H1 (cell line): Measurements from ENCODE around the gene CLDN4. TPM values are rescaled to one million over a fixed set of nuclear protein-coding genes. Genes with fewer than 3 reads are reported as not detected.
"Not testable (repeated sequence)": the region's sequence is repeated elsewhere in the genome, so short reads cannot be mapped to it uniquely, and the experiment has no call there.

ENCODE experiments used
- CTCF ChIA-PET: fragments of 300-600 bp; sonication (Branson Sonifier 250); formaldehyde crosslinking; loops from one replicate; lab custom pipeline; 2021; ENCODE audit not compliant: partially characterized antibody; lab: Charles Lee
- POLR2A ChIA-PET: fragments of 300-600 bp; sonication (Branson Sonifier 250); formaldehyde crosslinking; loops from one replicate; lab custom pipeline; 2021; ENCODE audit warnings: inconsistent platforms; ENCODE audit not compliant: partially characterized antibody; lab: Charles Lee
- DNase-seq, 2 experiments: peaks; one replicate each; pipeline versions ENCODE4 v3.0.0 to v3.0.0-alpha.2; 2010 to 2022; ENCODE audit warnings: low spot score in 2 of 2, low read depth in 1 of 2, mixed read lengths in 1 of 2
- FAIRE-seq: peaks from 2 replicates; lab custom pipeline; 2011; peaks lifted over from hg19 to GRCh38; lab: Jason Lieb, UNC
- H2AFZ ChIP-seq: 2 replicates; pipeline ENCODE4 v1.8.1; 2012; ENCODE audit warnings: low read length, inconsistent platforms
- H2AK5ac ChIP-seq: 2 replicates; pipeline ENCODE4 v1.6.1; 2013; ENCODE audit warnings: low read depth, low read length
- H2BK120ac ChIP-seq: replicated peaks from 2 replicates; pipeline ENCODE3; 2013; ENCODE audit warnings: low read depth, low read length, inconsistent platforms
- H2BK12ac ChIP-seq: 2 replicates; pipeline ENCODE4 v1.6.1; 2013; ENCODE audit warnings: low read depth, low read length
- H2BK15ac ChIP-seq: 2 replicates; pipeline ENCODE4 v1.6.1; 2013; ENCODE audit warnings: low read length
- H2BK20ac ChIP-seq: 2 replicates; pipeline ENCODE4 v1.6.1; 2013; ENCODE audit warnings: low read length
- H2BK5ac ChIP-seq: 2 replicates; pipeline ENCODE4 v1.6.1; 2013; ENCODE audit warnings: low read depth, low read length
- H3K14ac ChIP-seq: 2 replicates; pipeline ENCODE4 v1.6.1; 2013; ENCODE audit warnings: inconsistent platforms; ENCODE audit not compliant: insufficient read length
- H3K18ac ChIP-seq: 2 replicates; pipeline ENCODE4 v1.6.1; 2013; ENCODE audit warnings: low read length; ENCODE audit errors: extremely low read depth
- H3K23ac ChIP-seq: 2 replicates; pipeline ENCODE4 v1.6.1; 2013; ENCODE audit warnings: inconsistent platforms; ENCODE audit not compliant: insufficient read length
- H3K23me2 ChIP-seq: 2 replicates; pipeline ENCODE4 v1.6.1; 2013; ENCODE audit warnings: low read depth, low read length
- H3K27ac ChIP-seq: 2 replicates; pipeline ENCODE4 v1.6.1; 2011; ENCODE audit warnings: low read depth, low read length, inconsistent platforms
- H3K27me3 ChIP-seq, 4 experiments: replicated peaks in 1 of 4; 1 replicate in 1 of 4; 2 replicates in 3 of 4; pipeline versions ENCODE4 v1.6.1 to v1.8.1; 2011 to 2013; ENCODE audit warnings: low read length in 3 of 4, mild to moderate bottlenecking in 3 of 4, inconsistent platforms in 2 of 4, mixed read lengths in 2 of 4, moderate library complexity in 1 of 4; ENCODE audit not compliant: control insufficient read depth in 3 of 4, insufficient read depth in 3 of 4; ENCODE audit errors: extremely low read depth in 1 of 4
- H3K36me3 ChIP-seq, 4 experiments: 2 replicates each; pipeline versions ENCODE4 v1.6.1 to v1.8.1; 2011 to 2013; ENCODE audit warnings: mild to moderate bottlenecking in 4 of 4, low read length in 3 of 4, moderate library complexity in 2 of 4, control low read depth in 1 of 4, inconsistent platforms in 1 of 4; ENCODE audit not compliant: insufficient read depth in 4 of 4, control insufficient read depth in 2 of 4
- H3K4ac ChIP-seq: replicated peaks from 2 replicates; pipeline ENCODE3; 2013; ENCODE audit warnings: low read length, low read depth, mixed read lengths, inconsistent platforms; ENCODE audit not compliant: insufficient read length
- H3K4me1 ChIP-seq, 4 experiments: replicated peaks in 1 of 4; 1 replicate in 1 of 4; 2 replicates in 3 of 4; pipeline versions ENCODE4 v1.6.1 to v1.8.1; 2011 to 2013; ENCODE audit warnings: low read length in 3 of 4, inconsistent platforms in 2 of 4, mixed read lengths in 1 of 4; ENCODE audit not compliant: insufficient read depth in 4 of 4, control insufficient read depth in 3 of 4
- H3K4me2 ChIP-seq, 2 experiments: 2 replicates each; pipeline versions ENCODE4 v1.6.1 to v1.8.1; 2011 to 2013; ENCODE audit warnings: low read depth in 2 of 2, low read length in 2 of 2, control low read depth in 1 of 2, inconsistent platforms in 1 of 2, mild to moderate bottlenecking in 1 of 2; ENCODE audit not compliant: insufficient read depth in 1 of 2
- H3K4me3 ChIP-seq, 4 experiments: fragments of 200-600, 300-600 bp in 1 of 4; sonication (generic), shearing (Covaris generic), sonication (Bioruptor Twin) in 1 of 4; 2 replicates each; pipeline versions ENCODE4 v1.5.1 to v1.8.1; 2011 to 2016; ENCODE audit warnings: low read length in 4 of 4, low read depth in 3 of 4, control low read depth in 2 of 4, inconsistent platforms in 2 of 4, mild to moderate bottlenecking in 2 of 4, mixed read lengths in 1 of 4, moderate library complexity in 1 of 4; ENCODE audit not compliant: insufficient read depth in 2 of 4; ENCODE audit errors: extremely low read depth in 1 of 4
- H3K56ac ChIP-seq: replicated peaks from 2 replicates; pipeline ENCODE3; 2013; ENCODE audit warnings: low read depth, mild to moderate bottlenecking, mixed read lengths, low read length, inconsistent platforms; ENCODE audit not compliant: insufficient read length
- H3K79me1 ChIP-seq: 2 replicates; pipeline ENCODE4 v1.6.1; 2013; ENCODE audit warnings: low read depth, low read length, control low read depth
- H3K79me2 ChIP-seq, 2 experiments: 2 replicates each; pipeline versions ENCODE4 v1.6.1 to v1.8.1; 2012 to 2013; ENCODE audit warnings: low read length in 2 of 2, mild to moderate bottlenecking in 2 of 2, inconsistent platforms in 1 of 2; ENCODE audit not compliant: insufficient read depth in 2 of 2, control insufficient read depth in 1 of 2
- H3K9ac ChIP-seq, 4 experiments: replicated peaks in 1 of 4; 1 replicate in 1 of 4; 2 replicates in 3 of 4; pipeline versions ENCODE4 v1.6.1 to v1.8.1; 2011 to 2013; ENCODE audit warnings: low read depth in 3 of 4, low read length in 3 of 4, control low read depth in 2 of 4, mild to moderate bottlenecking in 2 of 4, moderate library complexity in 2 of 4, inconsistent platforms in 1 of 4; ENCODE audit errors: extremely low read depth in 1 of 4
- H3K9me3 ChIP-seq, 2 experiments: 2 replicates each; pipeline versions ENCODE4 v1.6.1 to v1.8.1; 2012 to 2013; ENCODE audit warnings: mild to moderate bottlenecking in 2 of 2, moderate library complexity in 2 of 2, control low read depth in 1 of 2, inconsistent platforms in 1 of 2, low read depth in 1 of 2, low read length in 1 of 2, mixed read lengths in 1 of 2; ENCODE audit not compliant: insufficient read depth in 2 of 2
- H4K20me1 ChIP-seq, 2 experiments: replicated peaks in 1 of 2; 2 replicates each; pipeline versions ENCODE3 to v1.8.1; 2011 to 2013; ENCODE audit warnings: inconsistent platforms in 2 of 2, low read length in 2 of 2, mild to moderate bottlenecking in 1 of 2; ENCODE audit not compliant: insufficient read depth in 2 of 2, control insufficient read depth in 1 of 2
- H4K5ac ChIP-seq: 2 replicates; pipeline ENCODE4 v1.6.1; 2013; ENCODE audit warnings: low read length, low read depth, mixed read lengths, inconsistent platforms; ENCODE audit not compliant: insufficient read length
- H4K8ac ChIP-seq: 2 replicates; pipeline ENCODE4 v1.8.0; 2013; ENCODE audit warnings: mild to moderate bottlenecking, moderate library complexity, low read length, inconsistent platforms; ENCODE audit not compliant: insufficient read depth; ENCODE audit errors: extremely low read depth
- H4K91ac ChIP-seq: replicated peaks from 2 replicates; pipeline ENCODE3; 2013; ENCODE audit warnings: low read length, mixed read lengths, inconsistent platforms; ENCODE audit not compliant: insufficient read length
- CHD2 ChIP-seq: IDR thresholded peaks from 2 replicates; pipeline ENCODE4 v1.6.1; 2012; ENCODE audit warnings: low read length, improper control_type of control experiment
- GABPA ChIP-seq: IDR thresholded peaks from 2 replicates; pipeline ENCODE4 v1.6.1; 2011; ENCODE audit warnings: mild to moderate bottlenecking, low read length, moderate library complexity, borderline replicate concordance; ENCODE audit not compliant: insufficient read depth
- KDM5A ChIP-seq: fragments of 200-600 bp; IDR thresholded peaks from 2 replicates; pipeline ENCODE4 v1.7.1; 2012; ENCODE audit warnings: mild to moderate bottlenecking, low read length, inconsistent platforms, mixed read lengths
- MAFK ChIP-seq: IDR thresholded peaks from 2 replicates; pipeline ENCODE4 v1.6.1; 2012; ENCODE audit warnings: low read depth, mild to moderate bottlenecking, improper control_type of control experiment, low read length
- WGBS, 2 experiments: shearing (Covaris generic) in 1 of 2; methylation state at CpG; one replicate each; pipeline versions ENCODE4 v1.1.6 to v1.1.7; 2013 to 2015; ENCODE audit warnings: low lambda C conversion rate in 2 of 2, mixed read lengths in 2 of 2, inconsistent platforms in 1 of 2, low coverage in 1 of 2, missing lambda C conversion rate in 1 of 2; ENCODE audit not compliant: insufficient replicate concordance in 2 of 2, insufficient coverage in 1 of 2, insufficient read length in 1 of 2; ENCODE audit errors: extremely low coverage in 1 of 2, missing lambda C conversion rate in 1 of 2; 5-methylcytosine and 5-hydroxymethylcytosine counted together
- polyA plus RNA-seq, 7 experiments: library from polyadenylated mRNA; depleted of rRNA in 3 of 7; stranded (reverse) in 5 of 7; unstranded in 2 of 7; fragments of >200 nt in 5 of 7; fragments of 200-250 nt in 2 of 7; gene quantifications; 1 replicate in 5 of 7; 2 replicates in 1 of 7; 4 replicates in 1 of 7; pipeline versions ENCODE4 v1.2.1 to v1.2.3, GENCODE V29; 2011 to 2013; ENCODE audit warnings: missing spikeins in 2 of 7, mixed read lengths in 2 of 7
- total RNA-seq: library from RNA; stranded (reverse); fragmentation: NEBNext Ultra II Directional; extraction: Animal tissue kit (Norgen Biotek cat#: 25700); gene quantifications from 2 replicates; pipeline ENCODE4 v1.2.1, GENCODE V29; 2021

Gene CLDN4
- total and polyA plus RNA-seq, 2 of the 8 experiments (the other 6 are each of a cell fraction or from before 2014, with no cell fraction given), result 28.0 to 69.3 TPM

GRCh38 chr7:73786588-73786987 is 44.2 kb upstream of the CLDN4 start:
- no peak overlapping the region for H3K4me2 ChIP-seq
- FAIRE-seq, result no peak
- CTCF ChIA-PET, result interaction anchor here (1.4 kb wide), 1 partner anchor 25 kb away, joined by 4 read pairs; no protein-coding TSS in a partner anchor

GRCh38 chr7:73787786-73788048 is 43.1 kb upstream of the CLDN4 start:
- WGBS, 2 experiments, result 95% methylated on average over 1 of the region's 1 CpG; no CpG with 5 or more reads in 1 of the 2 experiments
- H3K18ac ChIP-seq, H3K27ac ChIP-seq, H3K36me3 ChIP-seq, H3K9me3 ChIP-seq, H4K8ac ChIP-seq, H2AFZ ChIP-seq, H3K4me1 ChIP-seq, H3K27me3 ChIP-seq, H4K91ac ChIP-seq, H3K4me3 ChIP-seq, H3K56ac ChIP-seq, H3K4me2 ChIP-seq, H2BK12ac ChIP-seq, H2BK120ac ChIP-seq, H3K9ac ChIP-seq, H3K79me2 ChIP-seq, H2AK5ac ChIP-seq, H3K4ac ChIP-seq, H4K20me1 ChIP-seq, H3K23ac ChIP-seq, CTCF ChIA-PET, DNase-seq, H2BK15ac ChIP-seq, H4K5ac ChIP-seq, H3K14ac ChIP-seq, H3K23me2 ChIP-seq, FAIRE-seq, H2BK5ac ChIP-seq, H3K79me1 ChIP-seq, H2BK20ac ChIP-seq: not testable (repeated sequence)
- POLR2A ChIA-PET, result interaction anchor here (2.1 kb wide), 1 partner anchor 18 kb away, joined by 7 read pairs; the partner anchor contains the start of gene CLDN3

More at GRCh38 chr7:73786588-73786987, 44.2 kb upstream of the CLDN4 start:
- H2AK5ac ChIP-seq, result no peak overlapping the region
- H4K91ac ChIP-seq, result no peak overlapping the region
- H3K23me2 ChIP-seq, result no peaks in the 10 kb centered on the region
- no peak overlapping the region for H3K4me3 ChIP-seq
- no peak overlapping the region for H2AFZ ChIP-seq
- no peaks in the 10 kb centered on the region for H3K4me1 ChIP-seq
- no peak overlapping the region for H3K18ac ChIP-seq
- no peaks in the 10 kb centered on the region for H3K79me2 ChIP-seq
- H3K9ac ChIP-seq, result no peak overlapping the region
- no peak overlapping the region for H3K23ac ChIP-seq
- no peak for TF ChIP-seq KDM5A
- TF ChIP-seq GABPA, result no peak
- no peak for TF ChIP-seq MAFK
- no peak for TF ChIP-seq CHD2
- no peak overlapping the region for H3K14ac ChIP-seq
- 91% methylated on average over 1 of the region's 1 CpG; no CpG with 5 or more reads in 1 of the 2 experiments for WGBS, 2 experiments
- POLR2A ChIA-PET, result interaction anchor here (1.3 to 2.1 kb wide), 2 partner anchors 16 to 52 kb away, joined by 3 to 7 read pairs; partner anchors contain the start of gene CLDN3
- no peak overlapping the region for H3K4ac ChIP-seq
- H3K79me1 ChIP-seq, result no peaks in the 10 kb centered on the region
- no peak overlapping the region for H2BK120ac ChIP-seq
- no peak overlapping the region for H2BK15ac ChIP-seq
- no peak overlapping the region for H2BK5ac ChIP-seq
- no peaks in the 10 kb centered on the region for H4K20me1 ChIP-seq
- no peak overlapping the region for H4K5ac ChIP-seq
- no peaks in the 10 kb centered on the region for H3K36me3 ChIP-seq
- no peak overlapping the region for H3K27ac ChIP-seq
- no peak overlapping the region for H3K56ac ChIP-seq
- no peak overlapping the region for H2BK20ac ChIP-seq
- no peak overlapping the region for H2BK12ac ChIP-seq
- H3K9me3 ChIP-seq, result peaks cover 0 to 4% of the 10 kb centered on the region in 2 experiments; a peak in 1 of 4 replicates
- no peak overlapping the region for H4K8ac ChIP-seq
- no peaks in the 10 kb centered on the region for H3K27me3 ChIP-seq
- DNase-seq, result no peak
